ENCODE results near the gene RUNX2. TPM values are rescaled to one million over a fixed set of nuclear protein-coding genes. Genes with fewer than 3 reads are reported as not detected.
A peak's percentile ranks its signal among the peaks of the same experiment; 100 is the strongest.

RUNX2 gene
- total and polyA plus RNA-seq, 2 donors from 2014 or later, result 2.3 to 4.7 TPM

- FAIRE-seq (no peak), DNase-seq (peak in 3 of 5 donors; percentile 26 to 71 (median 67))
- Histone ChIP-seq H3K27ac (ENCODE audit: low read depth in 2 of 2, low read length in 2 of 2) (no peak overlapping the region), H3K9ac (ENCODE audit: low read length in 3 of 3) (no peak overlapping the region), H3K4me3 (ENCODE audit: low read length in 3 of 3) (no peak overlapping the region), H3K27me3 (ENCODE audit: control insufficient read depth, insufficient read depth, low read length) (no peaks in the 10 kb centered on the region), H3K9me3 (ENCODE audit: control insufficient read depth in 2 of 3, insufficient read depth in 1 of 3, low read length in 3 of 3) (no peaks in the 10 kb centered on the region), H3K36me3 (ENCODE audit: control insufficient read depth in 2 of 3, insufficient read depth in 3 of 3, low read length in 3 of 3) (no peaks in the 10 kb centered on the region), H3K4me1 (ENCODE audit: control insufficient read depth in 2 of 3, insufficient read depth in 2 of 3, low read depth in 1 of 3, low read length in 3 of 3) (peaks cover 4 to 12% (median 4%) of the 10 kb centered on the region in 3 donors)
- TF ChIP-seq, protein P1, sequence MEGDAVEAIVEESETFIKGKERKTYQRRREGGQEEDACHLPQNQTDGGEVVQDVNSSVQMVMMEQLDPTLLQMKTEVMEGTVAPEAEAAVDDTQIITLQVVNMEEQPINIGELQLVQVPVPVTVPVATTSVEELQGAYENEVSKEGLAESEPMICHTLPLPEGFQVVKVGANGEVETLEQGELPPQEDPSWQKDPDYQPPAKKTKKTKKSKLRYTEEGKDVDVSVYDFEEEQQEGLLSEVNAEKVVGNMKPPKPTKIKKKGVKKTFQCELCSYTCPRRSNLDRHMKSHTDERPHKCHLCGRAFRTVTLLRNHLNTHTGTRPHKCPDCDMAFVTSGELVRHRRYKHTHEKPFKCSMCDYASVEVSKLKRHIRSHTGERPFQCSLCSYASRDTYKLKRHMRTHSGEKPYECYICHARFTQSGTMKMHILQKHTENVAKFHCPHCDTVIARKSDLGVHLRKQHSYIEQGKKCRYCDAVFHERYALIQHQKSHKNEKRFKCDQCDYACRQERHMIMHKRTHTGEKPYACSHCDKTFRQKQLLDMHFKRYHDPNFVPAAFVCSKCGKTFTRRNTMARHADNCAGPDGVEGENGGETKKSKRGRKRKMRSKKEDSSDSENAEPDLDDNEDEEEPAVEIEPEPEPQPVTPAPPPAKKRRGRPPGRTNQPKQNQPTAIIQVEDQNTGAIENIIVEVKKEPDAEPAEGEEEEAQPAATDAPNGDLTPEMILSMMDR (IDR thresholded peaks at IDR 0.05; ENCODE audit: borderline replicate concordance, extremely low read depth, insufficient read depth), result no peak
- intact Hi-C loops (cut with DNase I), result no loop called here
Observed at GRCh38 chr6:45595010-45595851, 267.1 kb downstream of the RUNX2 start.

DNA sequence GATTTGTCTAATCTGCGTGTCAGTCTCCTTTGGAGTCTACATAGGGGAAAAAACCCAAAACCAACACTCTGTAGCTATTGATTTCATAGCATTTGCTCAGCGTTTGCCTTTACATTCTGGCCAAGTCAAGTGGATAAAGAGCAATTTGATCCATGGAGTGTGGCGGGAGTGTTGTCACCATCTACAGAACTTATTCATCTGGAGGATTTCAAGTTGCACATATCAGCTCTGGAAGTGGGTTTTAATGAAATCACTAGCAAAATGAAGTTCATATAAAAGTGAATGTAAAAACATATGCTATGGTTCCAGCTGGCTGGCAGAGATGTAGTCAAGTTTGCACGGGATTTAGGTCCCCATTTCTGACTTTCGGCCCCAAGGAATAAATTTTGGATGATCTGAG, 269.3 kb downstream of the RUNX2 start:
- H3K9me3 ChIP-seq (ENCODE audit: control insufficient read depth in 2 of 3, insufficient read depth in 1 of 3, low read length in 3 of 3), result no peaks in the 10 kb centered on the region
- no peak overlapping the region for H3K4me3 ChIP-seq (ENCODE audit: low read length in 3 of 3)
- H3K36me3 ChIP-seq (ENCODE audit: control insufficient read depth in 2 of 3, insufficient read depth in 3 of 3, low read length in 3 of 3), result no peaks in the 10 kb centered on the region
- no peak overlapping the region for H3K9ac ChIP-seq (ENCODE audit: low read length in 3 of 3)
- no peak for DNase-seq
- peaks cover 0 to 6% (median 0%) of the 10 kb centered on the region in 3 donors for H3K4me1 ChIP-seq (ENCODE audit: control insufficient read depth in 2 of 3, insufficient read depth in 2 of 3, low read depth in 1 of 3, low read length in 3 of 3)
- TF ChIP-seq, protein P1 (IDR thresholded peaks at IDR 0.05; ENCODE audit: borderline replicate concordance, extremely low read depth, insufficient read depth), result no peak
- intact Hi-C loops (cut with DNase I), result no loop called here
- FAIRE-seq, result no peak
- H3K27ac ChIP-seq (ENCODE audit: low read depth in 2 of 2, low read length in 2 of 2), result no peak overlapping the region
- no peaks in the 10 kb centered on the region for H3K27me3 ChIP-seq (ENCODE audit: control insufficient read depth, insufficient read depth, low read length)

GRCh38 chr6:45599053-45599452, 270.9 kb downstream of the RUNX2 start:
- H3K9me3 ChIP-seq (ENCODE audit: control insufficient read depth in 2 of 3, insufficient read depth in 1 of 3, low read length in 3 of 3), result no peaks in the 10 kb centered on the region
- peaks cover 0 to 5% (median 0%) of the 10 kb centered on the region in 3 donors for H3K4me1 ChIP-seq (ENCODE audit: control insufficient read depth in 2 of 3, insufficient read depth in 2 of 3, low read depth in 1 of 3, low read length in 3 of 3)
- no peaks in the 10 kb centered on the region for H3K36me3 ChIP-seq (ENCODE audit: control insufficient read depth in 2 of 3, insufficient read depth in 3 of 3, low read length in 3 of 3)
- H3K4me3 ChIP-seq (ENCODE audit: low read length in 3 of 3), result no peak overlapping the region
- TF ChIP-seq, protein P1 (IDR thresholded peaks at IDR 0.05; ENCODE audit: borderline replicate concordance, extremely low read depth, insufficient read depth), result no peak
- no peak overlapping the region for H3K9ac ChIP-seq (ENCODE audit: low read length in 3 of 3)
- no peak for FAIRE-seq
- H3K27me3 ChIP-seq (ENCODE audit: control insufficient read depth, insufficient read depth, low read length), result no peaks in the 10 kb centered on the region
- no peak overlapping the region for H3K27ac ChIP-seq (ENCODE audit: low read depth in 2 of 2, low read length in 2 of 2)
- intact Hi-C loops (cut with DNase I), result no loop called here
- no peak for DNase-seq
